Lower lobe of right lung (tissue), 2 donors: ENCODE data around the gene CTSK. TPM values are rescaled to one million over a fixed set of nuclear protein-coding genes. Genes with fewer than 3 reads are reported as not detected.
A peak's percentile ranks its signal among the peaks of the same experiment; 100 is the strongest.
"Not testable (repeated sequence)": the region's sequence is repeated elsewhere in the genome, so short reads cannot be mapped to it uniquely, and the experiment has no call there.

ENCODE experiments used
- ATAC-seq, 2 donors: fragments of 200-7000 bp; cut with Tn5 transposase; one replicate each; pipeline ENCODE4 v1.9.1; 2020 to 2022; ENCODE audit warnings: mild to moderate bottlenecking in 2 of 2, moderate library complexity in 2 of 2
- DNase-seq: peaks from one replicate; pipeline ENCODE4 v3.0.0-alpha.2; 2020
- H3K27ac ChIP-seq: fragments of 200-600 bp; one replicate; pipeline ENCODE4 v1.8.0; 2022
- H3K27me3 ChIP-seq: fragments of 200-600 bp; one replicate; pipeline ENCODE4 v1.8.0; 2022; ENCODE audit warnings: low read depth
- H3K36me3 ChIP-seq: fragments of 200-600 bp; one replicate; pipeline ENCODE4 v1.8.0; 2022; ENCODE audit warnings: mild to moderate bottlenecking
- H3K4me1 ChIP-seq: fragments of 200-600 bp; one replicate; pipeline ENCODE4 v1.8.0; 2022
- H3K4me3 ChIP-seq: fragments of 200-600 bp; one replicate; pipeline ENCODE4 v1.8.0; 2022; ENCODE audit warnings: mild to moderate bottlenecking
- H3K9me3 ChIP-seq: fragments of 200-600 bp; one replicate; pipeline ENCODE4 v1.8.0; 2022
- intact Hi-C: fragments of 100-400 bp; cut with DNase I; formaldehyde crosslinking; loops from one replicate; pipeline ENCODE4 v1.11.0; 2022
- total RNA-seq: library from RNA; stranded (reverse); fragmentation: NEBNext Ultra II Directional; extraction: Animal tissue kit (Norgen Biotek cat#: 25700); gene quantifications from one replicate; pipeline ENCODE4 v1.2.1, GENCODE V29; 2021
- TF ChIP-seq, protein P1 (sequence below): fragments of 200-600 bp; IDR thresholded peaks from one replicate; pipeline ENCODE4 v1.8.0; 2022; ENCODE audit warnings: antibody characterized with exemption, mild to moderate bottlenecking
- donor health status: DM: no; HTN: yes; CAD: no; lungs with severe emphysema.

CTSK gene
- total RNA-seq, 1 donor from 2014 or later = 29.4 TPM

DNA sequence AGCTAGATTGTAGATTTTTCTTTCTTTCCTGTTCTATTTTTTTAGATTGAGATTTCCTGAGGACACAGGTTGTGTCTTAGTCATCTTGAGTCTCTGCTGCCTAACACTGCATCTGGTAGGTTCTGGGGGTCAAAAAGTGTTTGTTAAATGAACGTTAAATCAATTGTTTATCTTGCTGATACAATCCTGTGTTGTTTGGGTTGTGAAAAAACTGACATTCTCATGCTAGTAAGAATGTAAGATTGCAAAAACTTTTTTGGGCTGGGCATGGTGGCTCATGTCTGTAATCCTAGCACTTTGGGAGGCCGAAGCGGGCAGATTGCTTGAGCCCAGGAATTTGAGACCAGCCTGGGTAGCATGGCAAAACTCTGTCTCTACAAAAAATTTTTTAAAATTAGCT is 3.4 kb downstream of the CTSK start:
- intact Hi-C loops = no loop called here
- no peak for DNase-seq
- H3K27me3 ChIP-seq = no peaks in the 10 kb centered on the region
- no peak overlapping the region for H3K4me3 ChIP-seq
- no peaks in the 10 kb centered on the region for H3K9me3 ChIP-seq
- TF ChIP-seq, protein P1, sequence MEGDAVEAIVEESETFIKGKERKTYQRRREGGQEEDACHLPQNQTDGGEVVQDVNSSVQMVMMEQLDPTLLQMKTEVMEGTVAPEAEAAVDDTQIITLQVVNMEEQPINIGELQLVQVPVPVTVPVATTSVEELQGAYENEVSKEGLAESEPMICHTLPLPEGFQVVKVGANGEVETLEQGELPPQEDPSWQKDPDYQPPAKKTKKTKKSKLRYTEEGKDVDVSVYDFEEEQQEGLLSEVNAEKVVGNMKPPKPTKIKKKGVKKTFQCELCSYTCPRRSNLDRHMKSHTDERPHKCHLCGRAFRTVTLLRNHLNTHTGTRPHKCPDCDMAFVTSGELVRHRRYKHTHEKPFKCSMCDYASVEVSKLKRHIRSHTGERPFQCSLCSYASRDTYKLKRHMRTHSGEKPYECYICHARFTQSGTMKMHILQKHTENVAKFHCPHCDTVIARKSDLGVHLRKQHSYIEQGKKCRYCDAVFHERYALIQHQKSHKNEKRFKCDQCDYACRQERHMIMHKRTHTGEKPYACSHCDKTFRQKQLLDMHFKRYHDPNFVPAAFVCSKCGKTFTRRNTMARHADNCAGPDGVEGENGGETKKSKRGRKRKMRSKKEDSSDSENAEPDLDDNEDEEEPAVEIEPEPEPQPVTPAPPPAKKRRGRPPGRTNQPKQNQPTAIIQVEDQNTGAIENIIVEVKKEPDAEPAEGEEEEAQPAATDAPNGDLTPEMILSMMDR = no peak
- H3K27ac ChIP-seq = no peak overlapping the region
- no peak for ATAC-seq
- peaks cover 29% of the 10 kb centered on the region for H3K36me3 ChIP-seq
- H3K4me1 ChIP-seq = peaks cover 21% of the 10 kb centered on the region

DNA sequence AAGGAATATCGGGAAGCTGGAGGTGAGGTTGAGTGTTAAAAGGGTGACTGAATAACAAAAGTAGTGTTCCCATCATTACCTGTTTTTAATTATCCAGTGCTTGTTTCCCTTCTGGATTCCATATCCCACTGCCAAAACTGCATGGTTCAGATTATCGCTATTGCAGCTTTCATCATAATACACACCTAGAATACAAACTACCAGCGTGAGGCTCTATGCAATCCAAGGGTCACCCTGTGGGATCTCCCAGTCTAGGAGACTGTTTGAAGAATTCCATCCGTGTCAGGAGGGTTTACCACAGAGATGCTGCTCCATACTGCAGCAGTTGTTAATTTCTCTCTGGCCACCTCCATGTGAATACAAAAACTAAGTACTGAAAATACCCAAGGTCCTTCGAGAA is 9.0 kb downstream of the CTSK start:
- Histone ChIP-seq H3K4me1 (no peaks in the 10 kb centered on the region), H3K36me3 (peaks cover 68% of the 10 kb centered on the region), H3K27ac (no peak overlapping the region), H3K27me3 (no peaks in the 10 kb centered on the region), H3K4me3 (no peak overlapping the region), H3K9me3 (no peaks in the 10 kb centered on the region)
- TF ChIP-seq, protein P1 = no peak
- DNase-seq = no peak
- ATAC-seq = no peak
- intact Hi-C loops = no loop called here

DNA sequence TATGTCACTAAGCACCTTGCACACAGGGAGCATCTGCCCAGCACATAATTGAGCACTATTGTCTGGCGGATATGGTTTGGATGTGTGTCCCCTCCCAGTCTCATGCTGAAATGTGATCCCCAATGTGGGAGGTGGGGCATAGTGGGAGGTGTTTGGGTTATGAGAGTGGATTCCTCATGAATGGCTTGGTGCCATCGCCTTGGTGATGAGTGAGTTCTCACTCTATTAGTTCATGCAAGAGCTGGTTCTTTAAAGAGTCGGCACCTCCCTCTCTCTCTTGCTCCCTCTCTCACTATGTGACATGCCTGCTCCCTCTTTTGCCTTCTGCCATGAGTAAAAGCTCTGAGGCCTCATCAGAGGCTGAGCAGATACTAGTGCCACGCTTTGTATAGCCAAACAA is 9.5 kb downstream of the CTSK start:
- no peaks in the 10 kb centered on the region for H3K27me3 ChIP-seq
- intact Hi-C loops = no loop called here
- TF ChIP-seq, protein P1 = no peak
- peaks cover 3% of the 10 kb centered on the region for H3K4me1 ChIP-seq
- H3K9me3 ChIP-seq = no peaks in the 10 kb centered on the region
- DNase-seq (no peak), ATAC-seq (no peak)
- no peak overlapping the region for H3K4me3 ChIP-seq
- peaks cover 62% of the 10 kb centered on the region for H3K36me3 ChIP-seq
- H3K27ac ChIP-seq = no peak overlapping the region

DNA sequence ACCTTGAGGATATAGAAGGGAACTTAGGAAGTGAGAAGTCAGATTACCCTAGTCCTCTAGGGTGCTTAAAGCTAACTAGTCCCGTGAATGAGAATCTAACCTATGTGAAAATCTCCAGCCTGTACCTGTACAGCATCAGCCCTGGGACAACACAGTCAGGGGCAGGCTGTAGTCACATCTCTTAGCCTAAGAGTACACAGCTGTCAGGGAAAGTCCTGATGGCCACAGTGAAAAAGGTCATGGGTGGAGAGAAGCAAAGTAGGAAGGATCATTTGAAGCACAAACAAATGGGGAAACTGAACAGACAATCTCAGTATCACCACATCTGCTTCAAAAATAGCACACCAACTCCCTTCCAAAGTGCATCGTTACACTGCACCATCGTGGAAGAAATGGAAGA is 11.7 kb downstream of the CTSK start:
- DNase-seq = no peak
- Histone ChIP-seq H3K27me3 (no peaks in the 10 kb centered on the region), H3K9me3 (no peaks in the 10 kb centered on the region), H3K36me3 (peaks cover 54% of the 10 kb centered on the region), H3K27ac (no peak overlapping the region), H3K4me1 (peaks cover 9% of the 10 kb centered on the region), H3K4me3 (no peak overlapping the region)
- no peak for ATAC-seq
- intact Hi-C loops = no loop called here
- TF ChIP-seq, protein P1 = no peak

DNA sequence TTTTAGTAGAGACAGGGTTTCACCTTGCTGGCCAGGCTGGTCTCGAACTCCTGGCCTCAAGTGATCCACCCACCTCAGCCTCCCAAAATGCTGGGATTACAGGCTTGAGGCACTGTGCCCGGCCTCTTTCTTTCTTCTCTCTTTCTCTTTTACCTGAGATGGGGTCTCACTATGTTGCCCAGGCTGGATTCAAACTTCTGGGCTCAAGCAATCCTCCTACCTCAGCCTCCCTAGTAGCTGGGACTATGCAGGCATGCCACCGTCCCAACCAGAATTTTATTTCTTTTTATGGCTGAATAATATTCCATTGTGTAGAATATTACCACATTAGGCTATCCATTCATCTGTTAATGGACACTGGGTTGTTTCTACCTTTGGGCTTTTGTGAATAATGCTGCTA is 14.3 kb downstream of the CTSK start:
- Histone ChIP-seq H3K4me1 (peaks cover 24% of the 10 kb centered on the region), H3K36me3 (peaks cover 33% of the 10 kb centered on the region)
- H3K27ac ChIP-seq, H3K27me3 ChIP-seq, ATAC-seq, H3K9me3 ChIP-seq, DNase-seq, intact Hi-C loops, H3K4me3 ChIP-seq: not testable (repeated sequence)

DNA sequence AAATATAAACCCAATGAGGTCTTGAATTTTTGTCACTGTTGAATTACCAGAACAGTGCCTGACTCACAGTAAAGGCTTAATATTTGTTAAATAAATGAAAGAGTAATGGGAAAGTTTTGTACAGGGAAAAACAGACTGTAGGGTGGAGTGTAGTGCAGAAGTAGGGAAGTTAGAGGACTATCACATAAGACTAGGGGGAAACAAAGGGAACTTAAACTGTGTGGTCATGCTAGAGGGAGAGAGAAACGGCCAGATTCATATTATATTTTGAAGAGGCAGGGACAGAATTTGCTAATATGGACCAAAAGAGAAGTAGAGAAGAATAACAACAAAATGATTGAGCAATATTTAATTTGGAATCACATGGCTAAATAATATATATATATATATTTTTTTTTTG is 14.8 kb downstream of the CTSK start:
- H3K27ac ChIP-seq = peak overlapping the region; percentile 11
- H3K27me3 ChIP-seq = no peaks in the 10 kb centered on the region
- H3K4me3 ChIP-seq = no peak overlapping the region
- H3K36me3 ChIP-seq = peaks cover 27% of the 10 kb centered on the region
- DNase-seq = no peak
- intact Hi-C loops = no loop called here
- TF ChIP-seq, protein P1 = no peak
- H3K9me3 ChIP-seq = no peaks in the 10 kb centered on the region
- peak; percentile 46 to 65 for ATAC-seq
- H3K4me1 ChIP-seq = peaks cover 24% of the 10 kb centered on the region
